Measurements from ENCODE around the gene ARFRP1.
"Not testable (repeated sequence)": the region's sequence is repeated elsewhere in the genome, so short reads cannot be mapped to it uniquely, and the experiment has no call there.

ARFRP1 gene

DNA sequence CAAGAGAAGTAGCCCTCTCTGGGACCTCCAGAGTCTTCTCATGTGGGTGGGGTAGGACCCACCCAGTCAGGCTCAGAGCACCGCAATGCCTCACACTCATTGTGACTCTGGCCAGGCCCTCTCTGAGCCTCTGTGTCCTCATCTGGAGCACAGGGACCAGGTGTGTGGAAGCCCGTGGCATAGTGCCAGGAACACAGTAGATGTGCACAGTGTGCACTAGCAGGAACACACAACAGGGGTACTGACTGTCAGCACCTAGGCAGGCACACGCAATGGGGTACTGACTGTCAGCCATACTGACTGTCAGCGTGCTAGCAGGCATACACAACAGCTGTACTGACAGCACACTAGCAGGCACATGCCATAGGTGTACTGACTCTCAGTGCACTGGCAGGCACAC is 52.5 kb downstream of the ARFRP1 start:
- DNase-seq (ENCODE audit: low read depth), result no peak

DNA sequence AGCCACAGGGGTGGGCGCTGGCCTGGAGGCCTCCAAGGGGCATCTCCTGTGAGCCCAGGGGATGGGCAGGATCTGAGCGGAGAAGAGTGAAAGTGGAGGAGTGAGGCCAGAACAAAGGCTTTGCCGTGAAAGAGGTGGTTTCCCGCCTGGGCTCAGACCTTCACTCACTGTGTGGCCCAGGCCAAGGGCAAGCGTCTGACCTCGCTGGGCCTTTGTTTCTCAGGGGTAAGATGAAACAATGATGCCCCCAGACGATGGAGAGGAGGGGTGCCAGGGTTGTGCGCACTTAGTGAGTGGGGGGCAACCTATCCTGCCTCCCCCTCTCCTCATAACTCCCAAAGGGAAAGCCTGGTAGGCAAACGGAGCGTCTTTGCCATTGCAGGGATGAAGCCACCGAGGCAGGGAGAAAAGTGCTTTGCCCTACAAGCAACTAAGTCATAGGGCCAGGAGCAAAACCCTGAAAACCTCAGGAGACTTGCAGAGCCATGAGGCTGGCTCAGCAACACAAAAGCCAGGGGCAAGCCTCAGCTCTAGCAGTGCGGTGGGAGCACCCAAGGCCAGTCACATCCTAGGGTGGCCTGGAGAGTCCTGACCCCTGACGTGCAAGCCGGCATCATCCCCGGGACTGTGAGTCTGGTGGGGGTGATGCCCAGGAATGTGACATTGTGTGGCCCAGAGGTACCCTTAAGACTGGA is 53.7 kb downstream of the ARFRP1 start:
- no peak for DNase-seq (ENCODE audit: low read depth)

DNA sequence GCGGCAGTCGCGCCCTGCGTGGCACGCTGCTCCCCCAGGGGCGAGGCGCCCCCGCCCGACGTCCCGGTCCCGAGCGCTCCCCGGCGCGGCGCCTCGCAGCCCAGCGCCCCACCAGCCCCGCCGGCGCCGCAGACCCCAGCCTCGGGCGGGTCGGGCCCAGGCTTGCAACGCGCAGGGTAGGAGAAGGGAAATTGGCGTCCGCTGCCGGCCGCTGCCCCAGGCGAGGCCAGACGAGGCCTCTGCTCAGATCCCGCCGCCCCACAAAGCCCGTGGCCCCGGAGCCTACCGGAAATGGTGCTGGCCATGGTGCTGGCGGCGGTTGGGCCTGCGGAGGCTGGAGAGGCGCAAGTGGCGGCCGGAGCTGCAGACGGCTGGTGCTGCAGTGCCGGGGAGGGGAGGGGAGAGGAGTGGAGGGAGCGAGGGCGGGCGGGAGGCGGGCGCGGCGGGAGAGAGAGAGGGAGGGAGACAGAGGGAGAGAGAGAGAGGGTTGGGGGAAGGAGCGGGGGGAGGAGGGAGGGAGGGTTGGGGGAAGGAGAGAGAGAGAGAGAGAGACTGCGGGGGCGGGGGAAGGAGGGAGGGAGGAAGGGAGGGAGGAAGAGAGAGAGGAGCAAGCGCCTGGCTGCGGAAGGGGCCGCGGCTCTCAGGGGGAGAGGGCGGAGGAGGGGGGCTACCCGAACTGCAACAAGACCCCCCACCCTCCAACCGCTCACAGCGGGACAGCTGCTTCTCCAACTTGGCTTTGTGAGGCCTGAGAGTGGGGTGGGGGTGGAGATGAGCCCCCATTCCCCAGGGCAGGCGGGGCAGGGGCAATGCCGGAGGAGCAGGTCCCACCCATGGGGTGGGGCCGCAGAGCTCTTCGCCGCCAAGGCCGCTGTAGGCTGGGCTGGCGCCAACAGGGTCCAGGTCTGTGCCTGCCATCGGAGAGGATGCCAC is 54.5 kb downstream of the ARFRP1 start, which contains the start of gene STMN3:
Gene STMN3 (minus strand): TSS at position 384 of the 933 bp plus-strand sequence. CDS start 79 bp downstream, at position 305.
- DNase-seq (ENCODE audit: low read depth), result peak; percentile 88

DNA sequence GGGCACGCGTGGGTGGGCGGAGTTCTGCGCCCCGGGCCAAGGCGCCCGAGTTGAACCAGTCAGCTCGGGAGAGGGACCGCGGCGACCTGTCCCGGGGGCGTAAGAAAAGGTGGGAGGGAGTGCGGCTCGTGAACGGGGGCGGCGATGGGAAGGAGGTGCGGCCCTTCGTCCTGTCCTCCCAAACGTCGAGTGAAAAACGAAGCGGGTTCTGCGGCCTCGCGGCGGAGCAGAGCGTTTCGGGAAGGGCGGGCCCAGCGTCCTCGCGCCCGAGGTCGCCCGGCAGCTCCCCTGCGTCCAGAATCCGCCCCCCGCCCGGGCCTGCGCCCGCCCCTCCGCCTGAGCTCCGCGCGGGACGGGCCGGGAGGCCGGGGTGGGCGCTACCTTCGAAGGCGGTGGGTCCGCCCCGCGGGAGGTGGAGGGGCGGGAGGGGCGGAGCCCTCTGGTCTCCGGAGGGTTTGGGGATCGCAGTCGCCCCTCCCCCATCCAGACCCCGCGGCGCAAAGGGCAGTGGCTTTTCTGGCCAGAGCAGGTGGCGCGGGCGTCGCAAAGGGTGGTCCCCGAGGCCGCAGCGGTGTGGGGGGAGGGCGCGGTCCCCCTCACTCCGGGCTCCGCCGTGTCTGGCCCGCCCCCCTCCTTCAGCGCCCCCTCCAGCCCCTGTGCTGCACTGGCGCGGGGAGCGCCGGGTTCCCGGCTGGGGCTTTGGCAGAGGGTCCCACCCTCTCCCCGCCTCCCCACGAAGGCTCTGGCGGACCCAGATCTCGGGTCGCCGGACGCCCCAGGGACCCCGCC is 55.4 kb downstream of the ARFRP1 start:
- no peak for DNase-seq (ENCODE audit: low read depth)

DNA sequence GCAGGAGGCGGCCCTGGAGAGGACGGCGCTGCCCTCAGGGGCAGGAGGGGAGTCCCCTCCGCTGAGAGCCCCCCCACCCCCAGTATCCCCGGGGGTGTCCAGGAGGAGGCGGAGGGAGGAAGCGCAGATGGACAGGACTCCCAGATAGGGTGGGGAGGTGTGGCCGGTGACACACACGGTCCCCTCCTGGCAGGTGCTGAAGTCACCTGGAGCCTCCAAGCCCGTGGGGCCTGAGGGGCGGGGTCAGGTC is 55.9 kb downstream of the ARFRP1 start:
- no peak for DNase-seq (ENCODE audit: low read depth)

DNA sequence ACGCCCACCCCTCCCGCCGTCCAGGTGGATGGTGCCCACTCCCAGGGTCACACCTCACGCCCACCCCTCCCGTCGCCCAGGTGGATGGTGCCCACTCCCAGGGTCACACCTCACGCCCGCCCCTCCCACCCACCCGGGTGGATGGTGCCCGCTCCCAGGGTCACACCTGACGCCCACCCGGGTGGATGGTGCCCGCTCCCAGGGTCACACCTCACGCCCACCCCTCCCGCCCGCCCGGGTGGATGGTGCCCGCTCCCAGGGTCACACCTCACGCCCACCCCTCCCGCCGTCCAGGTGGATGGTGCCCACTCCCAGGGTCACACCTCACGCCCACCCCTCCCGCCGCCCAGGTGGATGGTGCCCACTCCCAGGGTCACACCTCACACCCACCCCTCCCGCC is 57.3 kb downstream of the ARFRP1 start:
- DNase-seq (ENCODE audit: low read depth), result not testable (repeated sequence)

DNA sequence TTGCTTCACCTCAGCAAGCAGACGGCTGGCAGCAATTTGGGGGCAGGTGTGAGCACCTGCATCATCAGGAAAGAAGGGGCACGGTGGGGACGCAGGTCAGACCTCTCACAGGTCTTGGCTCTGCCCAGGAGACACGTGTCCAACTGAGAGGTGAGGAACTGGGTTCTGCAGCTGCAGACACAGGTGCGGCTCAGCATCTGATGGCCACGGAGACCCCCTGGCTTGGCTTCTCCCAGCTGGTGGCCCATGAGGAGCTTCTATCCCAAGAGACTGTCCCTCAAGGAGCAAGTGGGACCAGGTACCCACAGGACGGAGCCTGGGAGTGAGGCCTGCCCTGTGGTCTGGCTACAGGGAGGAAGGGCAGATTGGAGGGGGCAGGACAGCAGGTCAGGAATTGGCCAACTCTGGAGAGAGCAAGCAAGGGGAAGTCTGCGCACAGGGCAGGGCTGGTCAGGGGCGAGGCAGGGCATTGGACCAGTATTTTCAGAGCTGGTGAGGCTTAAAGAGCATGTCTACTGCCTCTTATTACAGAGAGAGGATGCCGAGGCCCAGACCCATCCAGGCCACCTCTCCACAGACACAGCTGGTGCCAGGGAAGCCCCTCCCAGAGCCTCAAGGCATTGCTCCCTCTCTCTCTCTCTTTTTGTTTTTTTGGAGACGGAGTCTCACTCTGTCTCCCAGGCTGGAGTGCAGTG is 58.7 kb downstream of the ARFRP1 start:
- DNase-seq (ENCODE audit: low read depth), result no peak

All from CMK (cell line).